H9 (cell line): ENCODE data around the gene FAM3C. TPM values are rescaled to one million over a fixed set of nuclear protein-coding genes. Genes with fewer than 3 reads are reported as not detected.

Source experiments
- DNase-seq: peaks from one replicate; pipeline ENCODE4 v3.0.0-alpha.2; 2017
- H2AFZ ChIP-seq: one replicate; pipeline ENCODE4 v1.6.1; 2013; ENCODE audit warnings: mild to moderate bottlenecking, low read length, control low read depth, moderate library complexity
- H2AK5ac ChIP-seq: 2 replicates; pipeline ENCODE4 v1.6.1; 2013; ENCODE audit warnings: low read length, control low read depth, mixed read lengths; ENCODE audit not compliant: insufficient read length
- H2BK120ac ChIP-seq: one replicate; pipeline ENCODE4 v1.6.1; 2013; ENCODE audit warnings: low read depth, mild to moderate bottlenecking, low read length, control low read depth, inconsistent platforms; ENCODE audit not compliant: poor library complexity, severe bottlenecking
- H2BK12ac ChIP-seq: 2 replicates; pipeline ENCODE4 v1.6.1; 2013; ENCODE audit warnings: low read length, control low read depth, mixed read lengths, low read depth; ENCODE audit not compliant: insufficient read length
- H2BK15ac ChIP-seq: 2 replicates; pipeline ENCODE4 v1.6.1; 2013; ENCODE audit warnings: low read depth, low read length, control low read depth
- H2BK20ac ChIP-seq: one replicate; pipeline ENCODE4 v1.6.1; 2013; ENCODE audit warnings: low read depth, mild to moderate bottlenecking, low read length, control low read depth, inconsistent platforms; ENCODE audit not compliant: poor library complexity, severe bottlenecking
- H2BK5ac ChIP-seq: 2 replicates; pipeline ENCODE4 v1.6.1; 2013; ENCODE audit warnings: low read length, control low read depth, mixed read lengths; ENCODE audit not compliant: insufficient read length
- H3K14ac ChIP-seq: 2 replicates; pipeline ENCODE4 v1.6.1; 2013; ENCODE audit warnings: low read length, control low read depth; ENCODE audit not compliant: insufficient read depth
- H3K18ac ChIP-seq: 2 replicates; pipeline ENCODE4 v1.6.1; 2013; ENCODE audit warnings: low read depth, mild to moderate bottlenecking, mixed read lengths, low read length, control low read depth; ENCODE audit not compliant: insufficient read length
- H3K23ac ChIP-seq: 2 replicates; pipeline ENCODE4 v1.6.1; 2013; ENCODE audit warnings: low read length, control low read depth, mixed read lengths, low read depth; ENCODE audit not compliant: insufficient read length
- H3K23me2 ChIP-seq: 2 replicates; pipeline ENCODE4 v1.6.1; 2013; ENCODE audit warnings: low read depth, mild to moderate bottlenecking, mixed read lengths, low read length, control low read depth; ENCODE audit not compliant: insufficient read length, poor library complexity, severe bottlenecking
- H3K27ac ChIP-seq: 2 replicates; pipeline ENCODE4 v1.5.1; 2013; ENCODE audit warnings: low read length, control low read depth, mixed read lengths, low read depth; ENCODE audit not compliant: insufficient read length
- H3K27me3 ChIP-seq: 2 replicates; pipeline ENCODE4 v1.6.1; 2013; ENCODE audit warnings: low read length, control low read depth, inconsistent platforms; ENCODE audit not compliant: insufficient read depth
- H3K4ac ChIP-seq: 2 replicates; pipeline ENCODE4 v1.6.1; 2013; ENCODE audit warnings: low read depth, mild to moderate bottlenecking, control low read depth, inconsistent platforms, low read length, moderate library complexity
- H3K4me1 ChIP-seq: 2 replicates; pipeline ENCODE4 v1.6.1; 2013; ENCODE audit warnings: low read length, control low read depth, inconsistent platforms; ENCODE audit not compliant: insufficient read depth
- H3K4me2 ChIP-seq: 2 replicates; pipeline ENCODE4 v1.6.1; 2013; ENCODE audit warnings: low read length, control low read depth, mixed read lengths; ENCODE audit not compliant: insufficient read length, insufficient read depth
- H3K56ac ChIP-seq: 2 replicates; pipeline ENCODE4 v1.6.1; 2013; ENCODE audit warnings: low read depth, mild to moderate bottlenecking, mixed read lengths, low read length, control low read depth; ENCODE audit not compliant: insufficient read length
- H3K79me1 ChIP-seq: 2 replicates; pipeline ENCODE4 v1.6.1; 2013; ENCODE audit warnings: low read depth, mild to moderate bottlenecking, moderate library complexity, low read length, control low read depth, inconsistent platforms; ENCODE audit not compliant: insufficient read depth, poor library complexity, severe bottlenecking
- H3K79me2 ChIP-seq: 2 replicates; pipeline ENCODE4 v1.6.1; 2013; ENCODE audit warnings: low read length, control low read depth, inconsistent platforms; ENCODE audit not compliant: insufficient read depth
- H3K9ac ChIP-seq: 2 replicates; pipeline ENCODE4 v1.6.1; 2013; ENCODE audit warnings: low read length, control low read depth, mixed read lengths; ENCODE audit not compliant: insufficient read length; ENCODE audit errors: extremely low read depth
- H3K9me3 ChIP-seq: one replicate; pipeline ENCODE4 v1.6.1; 2013; ENCODE audit warnings: low read depth, low read length, inconsistent platforms; ENCODE audit not compliant: control insufficient read depth
- H3T11ph ChIP-seq: one replicate; pipeline ENCODE4 v1.6.1; 2013; ENCODE audit warnings: mild to moderate bottlenecking, low read length, control low read depth, inconsistent platforms
- H4K20me1 ChIP-seq: one replicate; pipeline ENCODE4 v1.6.1; 2013; ENCODE audit not compliant: control insufficient read depth, insufficient read length, insufficient read depth
- H4K5ac ChIP-seq: 2 replicates; pipeline ENCODE4 v1.6.1; 2013; ENCODE audit warnings: low read depth, mild to moderate bottlenecking, mixed read lengths, low read length, control low read depth; ENCODE audit not compliant: insufficient read length
- H4K8ac ChIP-seq: replicated peaks from 2 replicates; pipeline ENCODE4 v1.6.1; 2013; ENCODE audit warnings: low read length, control low read depth, mixed read lengths, low read depth; ENCODE audit not compliant: insufficient read length
- H4K91ac ChIP-seq: 2 replicates; pipeline ENCODE4 v1.6.1; 2013; ENCODE audit warnings: low read depth, mild to moderate bottlenecking, moderate library complexity, mixed read lengths, low read length, control low read depth; ENCODE audit not compliant: insufficient read length
- H3K27ac Mint-ChIP-seq, 3 experiments: 2 replicates in 2 of 3; 3 replicates in 1 of 3; pipeline ENCODE4 v1.8.0; 2020 to 2021; ENCODE audit warnings: mixed read lengths in 3 of 3, mild to moderate bottlenecking in 1 of 3, moderate library complexity in 1 of 3
- H3K27me3 Mint-ChIP-seq: 2 replicates; pipeline ENCODE4 v1.8.0; 2021; ENCODE audit warnings: low read depth, mild to moderate bottlenecking, moderate library complexity, mixed read lengths
- H3K36me3 Mint-ChIP-seq, 3 experiments: 2 replicates in 2 of 3; 3 replicates in 1 of 3; pipeline ENCODE4 v1.8.0; 2020 to 2021; ENCODE audit warnings: low read depth in 3 of 3, mixed read lengths in 3 of 3; ENCODE audit not compliant: insufficient read depth in 1 of 3
- H3K4me1 Mint-ChIP-seq, 2 experiments: 2 replicates each; pipeline ENCODE4 v1.8.0; 2020; ENCODE audit warnings: mixed read lengths in 2 of 2
- H3K4me3 Mint-ChIP-seq, 2 experiments: 2 replicates in 1 of 2; 3 replicates in 1 of 2; pipeline ENCODE4 v1.8.0; 2020 to 2021; ENCODE audit warnings: mild to moderate bottlenecking in 2 of 2, mixed read lengths in 2 of 2, moderate library complexity in 1 of 2
- H3K9me3 Mint-ChIP-seq, 2 experiments: 2 replicates in 1 of 2; 3 replicates in 1 of 2; pipeline ENCODE4 v1.8.0; 2020; ENCODE audit warnings: mild to moderate bottlenecking in 2 of 2, mixed read lengths in 2 of 2, moderate library complexity in 1 of 2
- WGBS: extraction: QIAGEN DNeasy Blood & Tissue Kit; methylation state at CpG from one replicate; pipeline ENCODE4 v1.1.7; 2013; ENCODE audit warnings: missing lambda C conversion rate, low lambda C conversion rate, mixed read lengths; ENCODE audit not compliant: insufficient read length; ENCODE audit errors: extremely low coverage; 5-methylcytosine and 5-hydroxymethylcytosine counted together
- total RNA-seq: library from RNA; stranded (reverse); gene quantifications from 2 replicates; pipeline ENCODE4 v1.2.1, GENCODE V29; 2021
- TF ChIP-seq, protein P1 (sequence below): fragments of 200-600 bp; sonication (generic); conservative IDR thresholded peaks from 3 replicates; pipeline ENCODE4 v1.8.0; 2021; ENCODE audit warnings: antibody characterized with exemption, mild to moderate bottlenecking

Gene FAM3C
- total RNA-seq, 1 experiment from 2014 or later: 64.5 TPM

DNA sequence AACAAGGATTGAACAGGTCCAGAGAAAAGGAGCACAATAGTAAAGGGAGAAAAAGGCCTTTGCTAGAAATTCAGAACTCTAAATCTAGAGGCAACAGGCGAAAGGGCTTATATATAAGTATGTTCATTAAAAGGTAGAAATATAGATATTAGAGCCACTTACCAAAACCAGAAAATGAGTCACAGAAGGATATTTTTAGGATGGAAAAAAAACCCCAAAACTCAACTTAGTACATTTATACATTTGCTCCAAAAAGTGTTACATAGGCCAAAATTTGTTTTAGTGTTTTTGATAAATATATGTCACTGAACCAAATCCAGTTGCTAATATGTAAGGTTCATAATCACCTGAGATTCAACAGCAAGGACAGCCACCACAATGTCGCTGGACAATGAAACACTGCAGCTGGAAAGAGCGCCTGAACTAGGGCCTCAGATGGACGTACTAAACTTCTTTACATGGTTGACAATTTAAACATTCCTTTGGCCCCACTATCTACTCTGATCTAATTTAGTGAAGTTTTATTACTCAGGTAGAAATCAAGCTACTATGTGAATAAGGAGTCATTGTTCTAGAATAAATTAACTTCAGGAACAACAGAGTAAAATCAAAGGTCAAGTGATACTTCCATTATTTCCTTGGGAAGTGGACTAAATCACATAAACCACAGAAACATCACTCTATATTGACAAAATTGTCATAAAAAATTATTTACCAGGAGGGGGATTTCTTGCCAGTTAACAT is 10.9 kb downstream of the FAM3C start:
- H3K27me3 Mint-ChIP-seq: no peaks in the 10 kb centered on the region
- Histone ChIP-seq H3K4ac (no peak overlapping the region), H2BK15ac (no peak overlapping the region), H2BK12ac (no peak overlapping the region), H4K8ac (no peak overlapping the region), H3T11ph (no peak overlapping the region), H3K23me2 (no peaks in the 10 kb centered on the region), H3K79me1 (peaks cover 5% of the 10 kb centered on the region), H3K23ac (no peak overlapping the region), H2AK5ac (no peak overlapping the region), H4K20me1 (no peaks in the 10 kb centered on the region), H3K27ac (no peak overlapping the region), H2BK5ac (no peak overlapping the region), H3K9ac (no peak overlapping the region), H3K79me2 (peaks cover 22% of the 10 kb centered on the region; the same call in 1 of the 2 replicates), H4K91ac (no peak overlapping the region), H3K18ac (no peak overlapping the region), H3K4me2 (no peak overlapping the region), H2BK120ac (no peak overlapping the region), H2AFZ (no peak overlapping the region), H2BK20ac (no peak overlapping the region), H4K5ac (no peak overlapping the region), H3K56ac (no peak overlapping the region), H3K4me1 (no peaks in the 10 kb centered on the region), H3K9me3 (no peaks in the 10 kb centered on the region), H3K27me3 (no peaks in the 10 kb centered on the region), H3K14ac (no peak overlapping the region)
- peaks cover 2 to 6% (median 4%) of the 10 kb centered on the region in 3 experiments; a peak in 3 of 7 replicates for H3K36me3 Mint-ChIP-seq
- H3K9me3 Mint-ChIP-seq: no peaks in the 10 kb centered on the region
- no peak overlapping the region for H3K4me3 Mint-ChIP-seq
- TF ChIP-seq, protein P1, sequence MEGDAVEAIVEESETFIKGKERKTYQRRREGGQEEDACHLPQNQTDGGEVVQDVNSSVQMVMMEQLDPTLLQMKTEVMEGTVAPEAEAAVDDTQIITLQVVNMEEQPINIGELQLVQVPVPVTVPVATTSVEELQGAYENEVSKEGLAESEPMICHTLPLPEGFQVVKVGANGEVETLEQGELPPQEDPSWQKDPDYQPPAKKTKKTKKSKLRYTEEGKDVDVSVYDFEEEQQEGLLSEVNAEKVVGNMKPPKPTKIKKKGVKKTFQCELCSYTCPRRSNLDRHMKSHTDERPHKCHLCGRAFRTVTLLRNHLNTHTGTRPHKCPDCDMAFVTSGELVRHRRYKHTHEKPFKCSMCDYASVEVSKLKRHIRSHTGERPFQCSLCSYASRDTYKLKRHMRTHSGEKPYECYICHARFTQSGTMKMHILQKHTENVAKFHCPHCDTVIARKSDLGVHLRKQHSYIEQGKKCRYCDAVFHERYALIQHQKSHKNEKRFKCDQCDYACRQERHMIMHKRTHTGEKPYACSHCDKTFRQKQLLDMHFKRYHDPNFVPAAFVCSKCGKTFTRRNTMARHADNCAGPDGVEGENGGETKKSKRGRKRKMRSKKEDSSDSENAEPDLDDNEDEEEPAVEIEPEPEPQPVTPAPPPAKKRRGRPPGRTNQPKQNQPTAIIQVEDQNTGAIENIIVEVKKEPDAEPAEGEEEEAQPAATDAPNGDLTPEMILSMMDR: no peak
- peaks cover 16 to 26% of the 10 kb centered on the region in 2 experiments for H3K4me1 Mint-ChIP-seq
- no peak for DNase-seq
- no CpG with 5 or more reads among the region's 4 CpGs for WGBS
- peak overlapping the region in 1 of 3 experiments; percentile 14; a peak in 1 of 7 replicates for H3K27ac Mint-ChIP-seq
